Measurements from ENCODE around the gene PAN3. TPM values are rescaled to one million over a fixed set of nuclear protein-coding genes. Genes with fewer than 3 reads are reported as not detected.

The PAN3 gene
- total RNA-seq, 1 donor from 2014 or later: 55.9 TPM

- no peak for DNase-seq (ENCODE audit: low spot score, unreplicated experiment)
- H3K4me3 Mint-ChIP-seq (ENCODE audit: low read depth): no peak overlapping the region
- H3K4me1 Mint-ChIP-seq (ENCODE audit: low read depth): peaks cover 2% of the 10 kb centered on the region
- peaks cover 4% of the 10 kb centered on the region for H3K9me3 Mint-ChIP-seq (ENCODE audit: low read depth)
- no peak for TF ChIP-seq CTCF (IDR thresholded peaks at IDR 0.05; ENCODE audit: unreplicated experiment)
- peaks cover 25% of the 10 kb centered on the region for H3K36me3 Mint-ChIP-seq (ENCODE audit: insufficient read depth)
- H3K27ac Mint-ChIP-seq: no peak overlapping the region
- no peaks in the 10 kb centered on the region for H3K27me3 Mint-ChIP-seq
These were observed 114.2 kb downstream of the PAN3 start for GRCh38 chr13:28252547-28252946.

- Mint-ChIP-seq H3K9me3 (ENCODE audit: low read depth) (peaks cover 4% of the 10 kb centered on the region), H3K27ac (no peak overlapping the region), H3K4me3 (ENCODE audit: low read depth) (no peak overlapping the region), H3K4me1 (ENCODE audit: low read depth) (peaks cover 10% of the 10 kb centered on the region), H3K36me3 (ENCODE audit: insufficient read depth) (peaks cover 21% of the 10 kb centered on the region), H3K27me3 (no peaks in the 10 kb centered on the region)
- no peak for TF ChIP-seq CTCF (IDR thresholded peaks at IDR 0.05; ENCODE audit: unreplicated experiment)
- DNase-seq (ENCODE audit: low spot score, unreplicated experiment): no peak
These were observed 119.0 kb downstream of the PAN3 start for GRCh38 chr13:28257305-28257704.

GRCh38 chr13:28258417-28258816, 120.1 kb downstream of the PAN3 start:
- H3K4me1 Mint-ChIP-seq (ENCODE audit: low read depth): peaks cover 10% of the 10 kb centered on the region
- peaks cover 27% of the 10 kb centered on the region for H3K36me3 Mint-ChIP-seq (ENCODE audit: insufficient read depth)
- H3K9me3 Mint-ChIP-seq (ENCODE audit: low read depth): peaks cover 7% of the 10 kb centered on the region
- no peak for TF ChIP-seq CTCF (IDR thresholded peaks at IDR 0.05; ENCODE audit: unreplicated experiment)
- peak overlapping the region; percentile 68 for H3K27ac Mint-ChIP-seq
- no peak for DNase-seq (ENCODE audit: low spot score, unreplicated experiment)
- H3K4me3 Mint-ChIP-seq (ENCODE audit: low read depth): no peak overlapping the region
- H3K27me3 Mint-ChIP-seq: no peaks in the 10 kb centered on the region

- Mint-ChIP-seq H3K9me3 (ENCODE audit: low read depth) (peaks cover 3% of the 10 kb centered on the region), H3K4me3 (ENCODE audit: low read depth) (no peak overlapping the region), H3K36me3 (ENCODE audit: insufficient read depth) (peaks cover 16% of the 10 kb centered on the region), H3K4me1 (ENCODE audit: low read depth) (no peaks in the 10 kb centered on the region), H3K27me3 (no peaks in the 10 kb centered on the region), H3K27ac (no peak overlapping the region)
- no peak for DNase-seq (ENCODE audit: low spot score, unreplicated experiment)
- no peak for TF ChIP-seq CTCF (IDR thresholded peaks at IDR 0.05; ENCODE audit: unreplicated experiment)
These were observed 129.2 kb downstream of the PAN3 start for GRCh38 chr13:28267497-28267896.

- H3K9me3 Mint-ChIP-seq (ENCODE audit: low read depth): no peaks in the 10 kb centered on the region
- peaks cover 10% of the 10 kb centered on the region for H3K36me3 Mint-ChIP-seq (ENCODE audit: insufficient read depth)
- no peaks in the 10 kb centered on the region for H3K27me3 Mint-ChIP-seq
- no peaks in the 10 kb centered on the region for H3K4me1 Mint-ChIP-seq (ENCODE audit: low read depth)
- no peak overlapping the region for H3K4me3 Mint-ChIP-seq (ENCODE audit: low read depth)
- no peak for DNase-seq (ENCODE audit: low spot score, unreplicated experiment)
- no peak for TF ChIP-seq CTCF (IDR thresholded peaks at IDR 0.05; ENCODE audit: unreplicated experiment)
- no peak overlapping the region for H3K27ac Mint-ChIP-seq
These were observed 130.5 kb downstream of the PAN3 start for GRCh38 chr13:28268800-28269223.

All from progenitor cell of endocrine pancreas (in vitro differentiated cells).